Mucosa of descending colon (tissue), 3 donors: Measurements from ENCODE around the gene KCNQ5. TPM values are rescaled to one million over a fixed set of nuclear protein-coding genes. Genes with fewer than 3 reads are reported as not detected.

Source experiments
- ATAC-seq: fragments of 200-7000 bp; cut with Tn5 transposase; one replicate; pipeline ENCODE4 v1.9.1; 2020; ENCODE audit warnings: mild to moderate bottlenecking, moderate library complexity
- DNase-seq, 3 donors: peaks; one replicate each; pipeline ENCODE4 v3.0.0-alpha.2; 2020
- H3K36me3 ChIP-seq: fragments of 200-600 bp; one replicate; pipeline ENCODE4 v1.8.0; 2021; ENCODE audit warnings: low read depth, mild to moderate bottlenecking
- H3K4me1 ChIP-seq: fragments of 200-600 bp; one replicate; pipeline ENCODE4 v1.8.0; 2021; ENCODE audit warnings: low read depth, mild to moderate bottlenecking
- H3K4me3 ChIP-seq: fragments of 200-600 bp; one replicate; pipeline ENCODE4 v1.8.0; 2021; ENCODE audit warnings: mild to moderate bottlenecking
- H3K9me3 ChIP-seq: fragments of 200-600 bp; one replicate; pipeline ENCODE4 v1.8.0; 2021; ENCODE audit warnings: mild to moderate bottlenecking
- CTCF ChIP-seq: fragments of 200-600 bp; IDR thresholded peaks from one replicate; pipeline ENCODE4 v1.8.0; 2022; ENCODE audit warnings: antibody characterized with exemption, mild to moderate bottlenecking
- intact Hi-C, 2 donors: fragments of 100-400 bp; cut with DNase I in 1 of 2; cut with micrococcal nuclease in 1 of 2; formaldehyde crosslinking; loops; one replicate each; pipeline versions ENCODE4 v1.11.0 to v1.11.1; 2022; cut with DNase I, micrococcal nuclease
- total RNA-seq, 3 donors: library from RNA; stranded (reverse); fragmentation: NEBNext Ultra II Directional in 2 of 3; extraction: Animal tissue kit (Norgen Biotek cat#: 25700) in 2 of 3; gene quantifications; one replicate each; pipeline versions ENCODE4 v1.2.1 to v1.2.4, GENCODE V29; 2021 to 2023
- donor health status: DM: no; HTN: no; CAD: no; lungs with moderate emphysema.
- donor health status: DM: no; HTN: no; CAD: no.
- donor health status: DM: no; HTN: yes; CAD: no.

KCNQ5 gene
- total RNA-seq, 3 donors from 2014 or later: 0.14 to 2.3 (median 0.17) TPM

GRCh38 chr6:72689107-72689954 lies 67.5 kb downstream of the KCNQ5 start:
- no peak for TF ChIP-seq CTCF
- Histone ChIP-seq H3K9me3 (no peaks in the 10 kb centered on the region), H3K36me3 (no peaks in the 10 kb centered on the region), H3K4me1 (no peaks in the 10 kb centered on the region), H3K4me3 (no peak overlapping the region)
- intact Hi-C loops: no loop called here
- no peak for DNase-seq
- ATAC-seq: no peak

GRCh38 chr6:72691249-72691648 lies 69.4 kb downstream of the KCNQ5 start:
- intact Hi-C loops: no loop called here
- DNase-seq (no peak), ATAC-seq (no peak)
- Histone ChIP-seq H3K4me3 (no peak overlapping the region), H3K4me1 (no peaks in the 10 kb centered on the region), H3K36me3 (no peaks in the 10 kb centered on the region), H3K9me3 (no peaks in the 10 kb centered on the region)
- TF ChIP-seq CTCF: no peak

- TF ChIP-seq CTCF: no peak
- Histone ChIP-seq H3K9me3 (no peaks in the 10 kb centered on the region), H3K36me3 (no peaks in the 10 kb centered on the region), H3K4me3 (no peak overlapping the region), H3K4me1 (no peaks in the 10 kb centered on the region)
- DNase-seq (no peak), ATAC-seq (no peak)
- intact Hi-C loops: no loop called here
Observed at GRCh38 chr6:72696055-72696454, 74.2 kb downstream of the KCNQ5 start.

- intact Hi-C loops: no loop called here
- Histone ChIP-seq H3K4me3 (no peak overlapping the region), H3K36me3 (no peaks in the 10 kb centered on the region), H3K9me3 (no peaks in the 10 kb centered on the region), H3K4me1 (no peaks in the 10 kb centered on the region)
- no peak for DNase-seq
- ATAC-seq: no peak
- TF ChIP-seq CTCF: no peak
Observed at GRCh38 chr6:72699159-72699558, 77.3 kb downstream of the KCNQ5 start.

- no peak for TF ChIP-seq CTCF
- Histone ChIP-seq H3K36me3 (no peaks in the 10 kb centered on the region), H3K4me1 (no peaks in the 10 kb centered on the region), H3K9me3 (no peaks in the 10 kb centered on the region), H3K4me3 (no peak overlapping the region)
- intact Hi-C loops: no loop called here
- DNase-seq: no peak
- no peak for ATAC-seq
Observed at GRCh38 chr6:72702421-72702820, 80.6 kb downstream of the KCNQ5 start.
